Hematopoietic multipotent progenitor cell treated with erythropoietin and hydrocortisone succinate and interleukin-3 and kit ligand, for 6 days (in vitro differentiated cells): ENCODE measurements around the gene SRSF12.

Source experiments
- DNase-seq: peaks from one replicate; pipeline ENCODE4 v3.0.0-alpha.2; 2015

SRSF12 gene

DNA sequence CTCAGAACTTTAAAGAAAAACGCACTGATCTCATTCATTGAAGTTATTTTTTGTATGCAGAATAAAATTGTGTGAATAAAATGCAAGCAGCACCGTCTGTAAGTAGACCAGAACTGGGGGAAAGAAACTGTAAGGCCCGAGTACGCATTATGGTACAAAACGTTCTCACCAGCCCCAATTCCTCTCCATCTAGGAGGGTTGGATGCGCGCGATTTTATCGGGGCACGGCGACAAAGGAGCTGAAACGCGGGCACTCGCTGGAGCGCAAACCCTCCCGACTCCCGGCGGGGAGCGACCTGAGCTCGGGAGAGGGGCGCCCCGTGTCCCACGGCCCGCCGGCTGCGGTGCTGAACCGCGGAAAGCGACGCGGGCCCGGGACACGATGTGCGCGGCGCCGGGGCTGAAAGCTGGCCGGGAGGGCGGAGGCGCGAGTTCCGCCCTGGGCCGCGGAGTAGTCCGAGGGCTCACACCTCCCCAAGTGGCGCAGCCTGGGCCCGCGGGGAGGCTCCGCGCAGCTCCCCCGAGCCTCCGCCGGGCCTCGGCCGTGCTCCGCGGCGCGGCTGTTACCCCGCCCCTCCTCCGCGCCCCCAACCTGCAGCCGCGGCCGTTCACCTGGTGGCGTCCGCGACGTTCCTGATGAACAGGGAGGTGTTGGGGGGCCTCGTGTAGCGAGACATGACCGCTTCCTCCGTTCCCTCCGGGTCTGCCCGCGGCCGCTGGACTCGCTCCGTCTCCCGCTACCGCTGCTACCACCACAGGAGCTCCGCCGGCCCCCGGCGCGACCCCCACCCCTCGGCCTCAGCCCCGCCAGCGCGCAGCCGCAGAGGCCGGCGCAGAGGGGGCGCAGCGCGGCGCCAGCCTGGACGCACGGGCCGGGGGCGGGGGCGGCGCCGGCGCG lies at the start of gene SRSF12:
Gene SRSF12 (minus strand): TSS at position 861 of the 898 bp plus-strand sequence. CDS start 184 bp downstream, at position 677.
- DNase-seq = peak; percentile 58

GRCh38 chr6:89162047-89162371 lies 44.1 kb upstream of the SRSF12 start:
- no peak for DNase-seq

DNA sequence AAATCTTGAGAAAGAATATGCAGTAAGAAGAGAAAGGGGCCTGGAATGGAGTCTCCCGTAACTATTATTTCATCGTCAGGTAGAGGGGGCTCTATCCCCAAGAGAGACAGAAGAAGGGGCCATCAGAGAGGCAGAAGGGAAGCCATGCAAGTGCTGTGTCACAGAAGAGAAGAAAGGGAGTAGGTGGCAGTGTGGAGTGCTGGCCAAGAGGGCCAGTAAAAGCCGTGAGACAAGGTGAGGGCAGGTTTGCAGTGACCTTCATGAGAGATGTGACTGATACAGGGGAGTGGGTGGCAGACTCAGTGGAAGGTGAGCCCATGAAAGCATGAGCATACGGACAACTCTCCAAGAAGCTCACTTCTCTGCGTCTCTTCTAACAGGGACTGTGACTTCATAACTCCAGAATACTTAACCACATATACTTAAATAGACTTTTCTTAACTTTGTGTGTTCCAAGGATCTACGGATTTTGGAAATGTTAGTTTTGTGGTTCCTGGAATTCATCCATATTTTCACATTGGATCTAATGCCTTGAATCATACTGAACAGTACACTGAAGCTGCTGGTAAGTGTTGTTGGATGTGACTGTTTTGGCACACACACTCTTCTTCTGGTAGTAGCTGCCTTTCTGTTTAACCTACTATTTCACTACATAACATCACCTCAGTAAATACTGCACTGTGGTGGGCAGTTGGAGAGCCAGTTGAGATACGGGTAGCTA lies 43.6 kb upstream of the SRSF12 start:
- DNase-seq = no peak

- no peak for DNase-seq
These were observed 42.6 kb upstream of the SRSF12 start for GRCh38 chr6:89160331-89161092.

DNA sequence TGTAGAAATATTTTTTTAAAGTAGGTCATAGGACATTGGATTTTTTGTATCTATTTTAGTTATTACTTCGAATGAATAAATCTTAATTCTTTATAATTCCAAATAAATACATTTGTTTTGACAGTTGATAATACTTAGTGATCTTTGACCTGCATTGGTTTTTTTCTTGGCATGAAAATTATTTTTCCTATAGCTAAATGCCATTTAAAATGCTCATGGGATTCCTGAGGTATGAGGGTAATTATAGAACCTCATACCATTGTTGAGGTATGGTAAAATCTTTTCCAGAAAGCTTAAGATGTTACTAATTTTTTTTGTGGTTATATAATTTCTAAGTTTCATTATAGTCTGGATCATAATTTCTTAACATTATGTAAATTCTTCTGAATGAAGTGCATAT lies 36.3 kb upstream of the SRSF12 start:
- no peak for DNase-seq

DNA sequence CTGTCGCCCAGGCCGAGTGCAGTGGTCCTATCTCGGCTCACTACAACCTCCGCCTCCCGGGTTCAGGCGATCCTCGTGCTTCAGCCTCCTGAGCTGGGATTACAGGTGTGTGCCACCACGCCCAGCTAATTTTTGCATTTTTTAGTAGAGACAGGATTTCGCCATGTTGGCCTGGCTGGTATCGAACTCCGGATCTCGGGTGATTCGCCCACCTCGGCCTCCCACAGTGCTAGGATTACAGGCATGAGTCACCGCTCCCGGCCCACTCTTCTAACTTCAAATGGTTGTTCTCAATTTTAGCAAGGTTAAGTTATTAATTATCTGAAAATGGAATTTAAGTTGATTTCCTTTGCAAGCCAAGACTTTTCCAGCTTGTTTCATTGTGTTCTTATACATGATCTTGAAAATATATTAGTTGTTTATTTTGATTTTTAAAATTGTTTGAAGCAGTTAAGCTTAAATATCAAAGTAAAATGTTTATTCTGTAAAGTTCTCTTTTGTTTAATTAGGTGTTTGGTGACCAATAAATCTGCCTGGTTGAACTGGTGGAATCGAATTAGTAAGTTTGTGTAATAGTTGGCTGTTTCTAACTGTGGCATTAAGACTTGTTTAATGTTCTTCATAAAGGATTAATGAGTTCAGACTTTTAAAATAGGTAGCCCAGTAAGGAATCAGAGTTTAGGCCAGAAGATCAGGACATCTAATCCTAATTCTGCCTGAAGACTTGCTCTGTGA lies 30.3 kb upstream of the SRSF12 start:
- no peak for DNase-seq

DNA sequence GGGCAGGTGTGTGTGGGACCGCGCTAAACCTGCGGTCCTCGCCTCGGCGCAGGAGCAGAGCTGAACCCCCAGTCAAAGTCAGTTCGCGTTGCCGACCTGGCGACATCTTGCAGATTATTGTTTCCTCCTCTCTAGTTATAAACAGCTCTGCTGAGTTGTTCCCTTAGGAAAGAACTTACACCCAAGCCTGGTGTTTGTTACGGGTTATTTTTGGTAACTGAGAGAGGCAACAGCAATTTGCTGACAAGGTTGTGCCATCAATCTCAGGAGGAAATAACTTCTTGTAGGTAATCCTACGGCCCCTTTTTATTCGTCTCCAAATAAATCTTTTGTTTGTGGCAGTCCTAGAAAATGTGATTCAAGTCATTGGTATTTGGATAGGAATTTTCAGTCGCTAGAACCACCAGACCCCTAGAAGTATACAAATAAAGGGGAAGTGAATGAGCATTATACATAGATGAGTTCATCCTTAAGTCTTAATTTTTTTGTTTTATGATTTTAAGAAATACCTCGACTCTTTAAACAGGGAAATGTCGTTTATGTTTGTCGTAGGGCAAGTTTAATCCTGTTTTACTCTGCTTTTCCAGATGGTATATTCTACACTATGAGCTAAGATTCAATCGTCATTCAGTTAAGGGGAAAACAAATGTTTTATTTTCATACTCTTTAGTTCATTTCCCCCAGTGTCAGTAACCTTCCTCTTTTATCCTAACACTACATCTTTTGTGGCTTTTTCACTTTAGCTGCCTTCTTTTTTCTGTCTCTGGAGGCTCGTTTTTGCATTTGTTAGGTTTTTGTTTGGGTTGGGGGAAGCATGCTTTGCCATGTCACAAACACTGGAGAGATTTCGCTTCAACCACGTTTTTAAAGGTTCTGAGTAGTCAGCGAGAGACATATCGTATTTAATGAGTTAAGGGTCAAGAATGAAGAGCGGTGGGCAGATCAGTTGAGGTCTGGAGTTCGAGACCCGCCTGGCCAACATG lies 29.1 kb upstream of the SRSF12 start:
- peak; percentile 43 for DNase-seq

GRCh38 chr6:89145956-89146717 lies 28.3 kb upstream of the SRSF12 start, which contains the start of gene PM20D2:
PM20D2 (plus strand) TSS chr6:89146055; CDS start chr6:89146145, 90 bp downstream.
- DNase-seq = peak; percentile 82

- peak; percentile 81 for DNase-seq
These were observed 27.5 kb upstream of the SRSF12 start for GRCh38 chr6:89145091-89145955.

- peak; percentile 88 for DNase-seq
These were observed 26.6 kb upstream of the SRSF12 start for GRCh38 chr6:89144354-89144906.

DNA sequence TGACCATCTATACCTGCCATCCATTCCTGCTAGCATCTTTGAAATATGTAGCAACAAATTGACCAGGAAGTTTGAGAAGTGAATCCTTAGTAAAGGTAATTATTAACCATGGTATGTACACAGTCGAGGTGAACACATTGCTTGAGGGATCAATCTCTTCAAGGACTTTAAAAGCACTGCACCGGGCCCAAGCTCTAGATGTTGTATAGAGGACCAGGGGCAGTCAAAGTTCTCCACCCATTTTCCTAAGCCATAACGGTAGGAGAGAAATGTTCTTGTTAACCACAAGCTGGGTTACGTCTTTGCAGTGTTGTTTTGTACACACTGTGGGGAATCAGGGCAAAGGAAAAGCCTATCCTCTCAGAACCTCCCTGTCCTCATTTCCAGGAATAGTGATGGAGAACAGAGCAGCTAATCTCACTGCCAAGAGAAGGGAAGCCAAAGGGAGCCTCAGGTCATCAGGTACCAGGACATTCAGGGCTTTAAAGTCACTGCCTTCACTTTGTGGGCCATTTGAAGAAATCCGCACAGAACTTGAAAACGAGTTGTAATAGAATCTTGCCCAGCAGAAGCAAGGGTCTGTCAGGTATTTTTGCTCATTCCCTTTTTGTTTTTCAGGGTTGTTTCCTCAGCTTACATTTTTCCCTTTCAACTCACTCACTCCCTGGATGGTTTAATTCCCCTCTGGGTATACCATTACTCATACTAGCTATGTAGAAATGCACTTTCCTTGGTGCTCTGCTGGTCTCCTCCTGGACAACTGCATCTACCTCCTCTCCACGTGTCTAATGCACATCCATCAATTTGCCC lies 22.7 kb upstream of the SRSF12 start:
- no peak for DNase-seq

GRCh38 chr6:89139509-89140346 lies 21.9 kb upstream of the SRSF12 start:
- DNase-seq = no peak

DNA sequence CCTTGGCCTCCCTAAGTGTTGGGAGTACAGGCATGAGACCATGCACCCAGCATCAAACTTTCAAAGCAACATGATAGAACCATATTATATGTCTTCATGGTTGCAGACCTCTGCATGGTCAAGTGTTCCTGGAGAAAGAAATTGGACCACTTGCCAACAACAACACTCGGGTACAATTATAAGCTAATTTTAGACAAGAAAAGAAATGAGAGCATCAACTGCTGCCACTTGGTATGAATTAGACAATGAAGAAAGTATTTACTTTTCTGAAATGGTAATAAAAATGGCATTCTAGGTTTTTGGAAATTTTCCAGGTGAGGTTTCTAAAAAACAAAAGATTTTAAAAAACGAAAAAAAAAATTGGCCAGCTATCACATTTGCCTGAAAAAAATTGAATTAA lies 20.3 kb upstream of the SRSF12 start:
- no peak for DNase-seq

GRCh38 chr6:89134723-89135122 lies 16.9 kb upstream of the SRSF12 start:
- DNase-seq = no peak

DNA sequence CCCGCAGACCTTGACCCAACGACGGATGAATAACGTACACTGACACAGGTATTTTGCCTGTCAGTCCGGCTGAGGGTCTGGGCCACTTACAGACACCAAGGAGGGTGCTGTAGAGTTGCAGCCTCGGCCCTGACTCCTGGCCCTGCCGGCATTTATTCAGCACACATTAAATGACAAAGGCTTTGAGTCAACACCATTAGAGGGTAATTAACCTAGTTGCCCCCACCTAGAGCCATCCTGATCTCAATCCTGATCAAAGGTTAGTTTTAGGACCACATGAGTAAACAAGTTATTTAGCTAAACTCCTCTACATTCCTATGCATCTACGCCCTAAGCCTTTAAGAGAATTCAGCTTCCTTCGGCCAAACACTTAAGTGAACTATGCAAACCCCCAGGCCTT lies 16.1 kb upstream of the SRSF12 start:
- no peak for DNase-seq

DNA sequence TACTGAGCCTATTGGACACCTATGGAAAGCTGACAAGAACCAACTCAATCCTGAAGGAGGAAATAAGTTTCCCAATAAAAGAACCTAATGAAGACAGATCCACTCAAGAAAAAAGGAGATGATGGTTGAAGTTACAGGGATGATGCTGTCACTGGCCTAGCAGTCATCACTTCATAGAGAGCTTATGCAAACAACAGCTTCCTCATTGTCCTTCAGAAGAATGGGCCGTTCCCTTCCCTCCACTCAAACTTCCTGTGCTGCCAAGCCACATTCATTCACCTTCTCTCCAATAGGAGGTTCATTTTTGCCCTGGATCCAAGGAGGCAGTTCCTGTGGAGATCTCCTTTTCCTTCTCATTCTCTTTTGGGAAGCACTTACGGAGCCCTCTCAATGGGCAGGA lies 14.2 kb upstream of the SRSF12 start:
- DNase-seq = no peak

DNA sequence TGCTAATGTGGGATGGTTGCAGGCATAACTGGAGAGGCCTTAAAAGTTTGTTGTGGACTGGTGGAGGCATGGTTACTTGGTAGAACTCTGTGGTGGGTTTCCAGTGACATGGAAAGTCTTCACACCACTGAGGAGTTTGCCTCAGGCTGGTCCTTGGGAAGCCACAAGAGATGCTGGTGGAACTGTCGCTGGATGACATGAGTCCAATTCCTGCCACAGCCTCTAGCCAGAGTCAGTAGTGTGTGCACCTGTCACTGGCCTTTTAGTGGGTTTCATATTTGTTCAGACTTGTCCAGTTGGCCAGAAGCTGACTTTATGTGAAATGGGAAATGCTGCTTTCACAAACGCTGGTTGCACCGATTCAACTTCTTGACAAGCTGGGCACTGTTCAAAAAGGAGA lies 13.7 kb upstream of the SRSF12 start:
- no peak for DNase-seq
